Measurements from ENCODE around the gene RIMS1.

- TF ChIP-seq POLR2A (IDR thresholded peaks at IDR 0.05; ENCODE audit: low read depth, low read length) = no peak
- no peak for TF ChIP-seq POLR2AphosphoS5 (IDR thresholded peaks at IDR 0.05; ENCODE audit: low read depth, low read length)
- TF ChIP-seq TAF1 (IDR thresholded peaks at IDR 0.05; ENCODE audit: borderline replicate concordance, low read depth, low read length) = no peak
Measured at GRCh38 chr6:72286911-72287311, 400.6 kb downstream of the RIMS1 start.
